Stomach (tissue), 4 donors: Measurements from ENCODE around the gene PPP1R9B.

Source experiments
- EP300 ChIP-seq: sonication (generic); formaldehyde crosslinking; IDR thresholded peaks from one replicate; pipeline ENCODE4 v1.6.1; 2017; ENCODE audit warnings: antibody characterized with exemption
- POLR2A ChIP-seq, 4 donors: fragments of 450-650 bp; IDR thresholded peaks; one replicate each; pipeline ENCODE4 v1.6.1; 2016; ENCODE audit warnings: antibody characterized with exemption in 4 of 4, control low read depth in 2 of 4, mild to moderate bottlenecking in 1 of 4, moderate library complexity in 1 of 4
- TF ChIP-seq, protein P1 (sequence below), 7 experiments: fragments of 450-650 bp in 4 of 7; fragments of 200-600 bp in 3 of 7; sonication (generic) in 3 of 7; IDR thresholded peaks; one replicate each; pipeline ENCODE4 v1.5.1; 2016 to 2019; ENCODE audit warnings: antibody characterized with exemption in 7 of 7, control low read depth in 2 of 7, mild to moderate bottlenecking in 1 of 7

DNA sequence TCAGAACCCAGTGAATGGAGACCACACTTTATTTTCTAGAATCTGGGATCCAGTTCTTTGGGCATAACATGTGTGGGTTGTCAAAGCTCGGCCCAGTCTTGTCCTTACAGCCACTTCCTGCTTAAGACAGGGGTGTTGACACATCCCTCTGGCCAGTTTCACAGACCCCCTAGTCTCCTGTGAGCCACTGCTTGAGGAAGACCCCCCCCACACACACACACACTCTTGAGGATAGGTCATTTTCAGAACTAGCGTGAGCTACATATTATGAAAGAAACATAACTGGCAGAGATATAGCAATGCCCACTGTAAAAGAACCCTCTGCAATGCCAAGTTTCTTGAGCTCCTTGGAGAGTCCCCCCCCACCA is 58.6 kb downstream of the PPP1R9B start:
- TF ChIP-seq, protein P1, sequence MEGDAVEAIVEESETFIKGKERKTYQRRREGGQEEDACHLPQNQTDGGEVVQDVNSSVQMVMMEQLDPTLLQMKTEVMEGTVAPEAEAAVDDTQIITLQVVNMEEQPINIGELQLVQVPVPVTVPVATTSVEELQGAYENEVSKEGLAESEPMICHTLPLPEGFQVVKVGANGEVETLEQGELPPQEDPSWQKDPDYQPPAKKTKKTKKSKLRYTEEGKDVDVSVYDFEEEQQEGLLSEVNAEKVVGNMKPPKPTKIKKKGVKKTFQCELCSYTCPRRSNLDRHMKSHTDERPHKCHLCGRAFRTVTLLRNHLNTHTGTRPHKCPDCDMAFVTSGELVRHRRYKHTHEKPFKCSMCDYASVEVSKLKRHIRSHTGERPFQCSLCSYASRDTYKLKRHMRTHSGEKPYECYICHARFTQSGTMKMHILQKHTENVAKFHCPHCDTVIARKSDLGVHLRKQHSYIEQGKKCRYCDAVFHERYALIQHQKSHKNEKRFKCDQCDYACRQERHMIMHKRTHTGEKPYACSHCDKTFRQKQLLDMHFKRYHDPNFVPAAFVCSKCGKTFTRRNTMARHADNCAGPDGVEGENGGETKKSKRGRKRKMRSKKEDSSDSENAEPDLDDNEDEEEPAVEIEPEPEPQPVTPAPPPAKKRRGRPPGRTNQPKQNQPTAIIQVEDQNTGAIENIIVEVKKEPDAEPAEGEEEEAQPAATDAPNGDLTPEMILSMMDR (IDR thresholded peaks at IDR 0.05): no peak
- TF ChIP-seq EP300 (no peak), POLR2A (IDR thresholded peaks at IDR 0.05) (no peak)
